Hepatocyte (in vitro differentiated cells): ENCODE results near the gene SMIM35. TPM values are rescaled to one million over a fixed set of nuclear protein-coding genes. Genes with fewer than 3 reads are reported as not detected.
A peak's percentile ranks its signal among the peaks of the same experiment; 100 is the strongest.

Experiments
- DNase-seq: peaks from one replicate; pipeline ENCODE4 v3.0.0-alpha.2; 2016; ENCODE audit warnings: low spot score
- H2AFZ ChIP-seq: fragments of 200-600 bp; sonication (generic); 2 replicates; pipeline ENCODE4 v1.6.0; 2016; ENCODE audit warnings: antibody characterized with exemption, mild to moderate bottlenecking
- H3K27ac ChIP-seq: fragments of 200-600 bp; sonication (generic); 2 replicates; pipeline ENCODE4 v1.5.1; 2016; ENCODE audit warnings: mild to moderate bottlenecking
- H3K27me3 ChIP-seq: fragments of 200-600 bp; sonication (generic); 2 replicates; pipeline ENCODE4 v1.6.1; 2016
- H3K36me3 ChIP-seq: fragments of 200-600 bp; sonication (generic); replicated peaks from 2 replicates; pipeline ENCODE4 v1.5.1; 2016; ENCODE audit warnings: low read depth; ENCODE audit not compliant: insufficient read depth
- H3K4me1 ChIP-seq: fragments of 200-600 bp; sonication (generic); 2 replicates; pipeline ENCODE4 v1.5.1; 2016; ENCODE audit warnings: mild to moderate bottlenecking, moderate library complexity; ENCODE audit not compliant: insufficient read depth
- H3K4me2 ChIP-seq: fragments of 200-600 bp; sonication (generic); 2 replicates; pipeline ENCODE4 v1.6.0; 2016
- H3K4me3 ChIP-seq: fragments of 200-600 bp; sonication (generic); 2 replicates; pipeline ENCODE4 v1.5.1; 2016; ENCODE audit warnings: mild to moderate bottlenecking
- H3K79me2 ChIP-seq: fragments of 200-600 bp; sonication (generic); 2 replicates; pipeline ENCODE4 v1.6.0; 2017; ENCODE audit warnings: mild to moderate bottlenecking
- H3K9me2 ChIP-seq: fragments of 200-600 bp; sonication (generic); replicated peaks from 2 replicates; pipeline ENCODE4 v1.6.0; 2017; ENCODE audit warnings: mild to moderate bottlenecking; ENCODE audit not compliant: insufficient read depth
- H3K9me3 ChIP-seq: fragments of 200-600 bp; sonication (generic); 2 replicates; pipeline ENCODE4 v1.5.1; 2016; ENCODE audit warnings: low read depth, mild to moderate bottlenecking
- H4K20me1 ChIP-seq: fragments of 200-600 bp; sonication (generic); 2 replicates; pipeline ENCODE4 v1.6.0; 2016; ENCODE audit warnings: mild to moderate bottlenecking; ENCODE audit not compliant: insufficient read depth, poor library complexity, severe bottlenecking
- CTCF ChIP-seq: fragments of 200-600 bp; sonication (generic); IDR thresholded peaks from 2 replicates; pipeline ENCODE4 v1.5.1; 2016; ENCODE audit warnings: antibody characterized with exemption, mild to moderate bottlenecking; ENCODE audit not compliant: poor library complexity
- EZH2 ChIP-seq: fragments of 200-600 bp; sonication (generic); IDR thresholded peaks from 2 replicates; pipeline ENCODE4 v1.6.1; 2016; ENCODE audit warnings: antibody characterized with exemption, mild to moderate bottlenecking, borderline replicate concordance
- EZH2phosphoT487 ChIP-seq: fragments of 200-600 bp; sonication (generic); IDR thresholded peaks from one replicate; pipeline ENCODE4 v1.6.1; 2018; ENCODE audit warnings: antibody characterized with exemption, mild to moderate bottlenecking, low read depth, moderate library complexity; ENCODE audit not compliant: unreplicated experiment, severe bottlenecking
- WGBS: methylation state at CpG from one replicate; pipeline ENCODE4 v1.1.6; 2016; ENCODE audit warnings: low lambda C conversion rate; ENCODE audit errors: missing lambda C conversion rate; 5-methylcytosine and 5-hydroxymethylcytosine counted together
- polyA plus RNA-seq: library from polyadenylated mRNA; unstranded; fragments of >200 nt; fragmentation: Nextera tagmentation; extraction: Ambion mirVana; gene quantifications from 2 replicates; pipeline ENCODE4 v1.2.1, GENCODE V29; 2016
- total RNA-seq: library from RNA; depleted of rRNA; stranded (reverse); fragments of >200 nt; gene quantifications from 2 replicates; pipeline ENCODE4 v1.2.3, GENCODE V29; 2014

Gene SMIM35
- total and polyA plus RNA-seq, 2 experiments from 2014 or later = 0.03 TPM; not detected in 1

GRCh38 chr11:118014022-118014421 is 72.7 kb downstream of the SMIM35 start:
- WGBS = 98% methylated on average over 3 of the region's 3 CpGs
- no peaks in the 10 kb centered on the region for H3K36me3 ChIP-seq
- no peak overlapping the region for H3K27ac ChIP-seq

GRCh38 chr11:118012083-118012669 is 74.6 kb downstream of the SMIM35 start:
- Histone ChIP-seq H3K27ac (peak overlapping the region; percentile 44), H3K27me3 (no peaks in the 10 kb centered on the region), H3K9me2 (no peaks in the 10 kb centered on the region), H3K4me2 (no peak overlapping the region), H3K79me2 (no peaks in the 10 kb centered on the region), H3K9me3 (no peaks in the 10 kb centered on the region), H3K4me1 (no peaks in the 10 kb centered on the region), H3K36me3 (no peaks in the 10 kb centered on the region), H3K4me3 (no peak overlapping the region), H4K20me1 (no peaks in the 10 kb centered on the region), H2AFZ (no peak overlapping the region)
- TF ChIP-seq EZH2 (no peak), EZH2phosphoT487 (no peak), CTCF (no peak)
- DNase-seq = peak; percentile 79
- WGBS = 51% methylated on average over 7 of the region's 7 CpGs

More at GRCh38 chr11:118014022-118014421, 72.7 kb downstream of the SMIM35 start:
- H3K9me2 ChIP-seq = no peaks in the 10 kb centered on the region
- no peak overlapping the region for H2AFZ ChIP-seq
- no peak overlapping the region for H3K4me2 ChIP-seq
- no peak overlapping the region for H3K4me3 ChIP-seq
- H3K79me2 ChIP-seq = no peaks in the 10 kb centered on the region
- DNase-seq = no peak
- H3K9me3 ChIP-seq = no peaks in the 10 kb centered on the region
- H3K4me1 ChIP-seq = no peaks in the 10 kb centered on the region
- H4K20me1 ChIP-seq = no peaks in the 10 kb centered on the region
- no peak for TF ChIP-seq EZH2phosphoT487
- no peak for TF ChIP-seq CTCF
- TF ChIP-seq EZH2 = no peak
- no peaks in the 10 kb centered on the region for H3K27me3 ChIP-seq

GRCh38 chr11:118010738-118011461 is 75.9 kb downstream of the SMIM35 start:
- no peaks in the 10 kb centered on the region for H3K4me1 ChIP-seq
- H3K27me3 ChIP-seq = no peaks in the 10 kb centered on the region
- TF ChIP-seq CTCF = no peak
- 88% methylated on average over 21 of the region's 21 CpGs for WGBS
- H3K9me2 ChIP-seq = no peaks in the 10 kb centered on the region
- H3K4me3 ChIP-seq = no peak overlapping the region
- no peaks in the 10 kb centered on the region for H3K9me3 ChIP-seq
- no peak for DNase-seq
- H3K4me2 ChIP-seq = no peak overlapping the region
- no peaks in the 10 kb centered on the region for H3K79me2 ChIP-seq
- no peaks in the 10 kb centered on the region for H4K20me1 ChIP-seq
- H3K36me3 ChIP-seq = no peaks in the 10 kb centered on the region
- H2AFZ ChIP-seq = no peak overlapping the region
- H3K27ac ChIP-seq = no peak overlapping the region
